Measurements from ENCODE around the gene OR52A1.

OR52A1 gene

DNA sequence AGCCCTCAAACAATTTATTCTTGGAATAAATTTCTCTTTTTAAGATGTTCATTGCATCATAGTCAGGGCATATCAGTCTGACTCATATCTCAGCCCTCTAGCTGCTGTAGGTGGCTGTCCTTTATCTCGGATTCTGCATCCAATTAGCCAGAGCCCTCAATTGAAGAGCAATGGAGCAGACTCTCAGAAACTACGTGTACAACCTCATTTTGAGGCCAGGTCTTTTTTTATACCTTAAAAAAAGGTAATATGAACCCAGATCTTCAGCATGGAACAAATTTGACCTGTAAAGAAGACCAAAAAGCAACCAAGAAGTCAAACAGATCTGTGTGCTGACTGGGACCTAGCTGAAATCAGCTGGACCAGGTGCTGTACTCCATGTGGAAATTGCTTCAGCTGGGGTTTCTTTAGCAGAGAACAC lies 25.1 kb downstream of the OR52A1 start:
- H3K27ac ChIP-seq, result no peak overlapping the region
- TF ChIP-seq, protein P1, sequence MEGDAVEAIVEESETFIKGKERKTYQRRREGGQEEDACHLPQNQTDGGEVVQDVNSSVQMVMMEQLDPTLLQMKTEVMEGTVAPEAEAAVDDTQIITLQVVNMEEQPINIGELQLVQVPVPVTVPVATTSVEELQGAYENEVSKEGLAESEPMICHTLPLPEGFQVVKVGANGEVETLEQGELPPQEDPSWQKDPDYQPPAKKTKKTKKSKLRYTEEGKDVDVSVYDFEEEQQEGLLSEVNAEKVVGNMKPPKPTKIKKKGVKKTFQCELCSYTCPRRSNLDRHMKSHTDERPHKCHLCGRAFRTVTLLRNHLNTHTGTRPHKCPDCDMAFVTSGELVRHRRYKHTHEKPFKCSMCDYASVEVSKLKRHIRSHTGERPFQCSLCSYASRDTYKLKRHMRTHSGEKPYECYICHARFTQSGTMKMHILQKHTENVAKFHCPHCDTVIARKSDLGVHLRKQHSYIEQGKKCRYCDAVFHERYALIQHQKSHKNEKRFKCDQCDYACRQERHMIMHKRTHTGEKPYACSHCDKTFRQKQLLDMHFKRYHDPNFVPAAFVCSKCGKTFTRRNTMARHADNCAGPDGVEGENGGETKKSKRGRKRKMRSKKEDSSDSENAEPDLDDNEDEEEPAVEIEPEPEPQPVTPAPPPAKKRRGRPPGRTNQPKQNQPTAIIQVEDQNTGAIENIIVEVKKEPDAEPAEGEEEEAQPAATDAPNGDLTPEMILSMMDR (conservative IDR thresholded peaks at IDR 0.05), result no peak

DNA sequence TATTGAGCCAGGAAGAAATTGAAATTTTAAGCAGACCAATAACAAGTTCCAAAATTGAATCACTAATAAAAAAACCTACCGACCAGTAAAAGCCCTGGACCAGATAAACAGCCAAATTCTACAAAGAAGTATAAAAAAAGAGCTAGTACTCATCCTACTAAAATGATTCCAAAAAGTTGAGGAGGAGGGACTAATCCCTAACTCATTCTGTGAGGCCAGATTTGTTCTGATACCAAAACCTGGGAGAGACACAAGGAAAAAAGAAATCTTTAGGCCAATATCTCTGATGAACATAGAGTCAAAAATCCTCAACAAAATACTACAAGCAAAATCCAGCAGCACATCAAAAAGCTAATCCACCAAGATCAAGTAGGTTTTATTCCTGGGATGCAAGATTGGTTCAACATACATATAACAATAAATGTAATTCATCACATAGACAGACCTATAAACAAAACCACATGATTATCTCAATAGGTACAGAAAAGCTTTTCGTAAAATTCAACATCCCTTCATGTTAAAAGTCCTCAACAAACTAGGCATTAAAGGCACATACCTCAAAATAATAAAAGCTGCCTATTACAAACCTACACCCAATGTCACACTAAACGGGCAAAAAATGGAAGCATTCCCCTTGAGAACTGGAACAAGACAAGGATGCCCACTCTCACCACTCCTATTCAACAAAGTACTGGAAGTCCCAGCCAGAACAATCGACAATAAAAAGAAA lies 29.5 kb downstream of the OR52A1 start:
- TF ChIP-seq, protein P1 (conservative IDR thresholded peaks at IDR 0.05), result no peak
- H3K27ac ChIP-seq, result no peak overlapping the region

DNA sequence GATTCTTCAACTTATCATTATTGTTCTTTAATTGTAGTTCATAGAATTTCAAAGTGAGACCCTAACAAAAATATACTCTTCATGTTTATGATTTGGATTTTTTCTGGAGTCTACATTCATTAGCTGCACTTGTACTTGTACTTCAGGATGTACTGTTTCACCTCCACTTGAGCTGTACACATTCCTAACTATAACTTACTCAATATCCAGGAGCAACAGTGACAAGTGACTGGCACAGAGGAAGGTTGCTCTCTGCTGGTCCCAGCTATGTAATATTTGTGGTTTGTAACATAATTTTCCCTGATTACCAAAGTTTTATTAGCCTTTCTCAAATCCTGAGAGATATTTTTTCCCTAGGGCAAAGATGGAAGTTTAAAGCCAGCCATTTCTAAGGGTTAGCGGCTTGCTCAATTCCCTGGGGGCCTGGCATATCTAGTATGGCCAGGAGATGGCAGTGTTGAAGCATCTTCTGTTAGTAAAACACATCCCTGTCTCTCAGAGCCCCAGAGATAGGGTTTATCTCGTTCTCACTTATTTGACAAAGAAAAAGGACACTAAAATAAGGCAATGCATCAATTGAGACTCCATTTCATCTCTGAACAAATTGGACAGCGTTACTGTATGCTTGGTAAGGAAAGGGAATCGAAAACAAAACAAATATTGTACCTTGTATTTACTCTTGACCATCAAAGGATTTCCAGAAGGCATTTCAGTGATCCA lies 30.6 kb downstream of the OR52A1 start:
- H3K27ac ChIP-seq, result no peak overlapping the region
- TF ChIP-seq, protein P1 (conservative IDR thresholded peaks at IDR 0.05), result peak; percentile 88

DNA sequence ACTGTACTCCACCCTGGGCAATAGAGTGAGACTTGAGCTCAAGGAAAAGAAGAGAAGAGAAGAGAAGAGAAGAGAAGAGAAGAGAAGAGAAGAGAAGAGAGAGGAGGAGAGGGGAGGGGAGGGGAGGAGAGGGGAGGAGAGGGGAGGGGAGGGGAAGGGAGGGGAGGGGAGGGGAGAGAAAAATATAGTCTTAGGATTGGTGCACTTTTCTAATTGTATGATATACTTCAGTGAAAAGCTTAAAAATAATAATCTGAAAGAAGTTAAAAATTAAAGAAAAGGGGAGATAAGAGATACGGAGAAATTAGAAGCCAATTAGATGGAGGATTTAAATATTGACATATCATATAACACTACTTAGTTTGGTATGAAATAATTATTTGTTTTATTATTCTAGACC lies 35.7 kb downstream of the OR52A1 start:
- TF ChIP-seq, protein P1 (conservative IDR thresholded peaks at IDR 0.05), result no peak
- no peak overlapping the region for H3K27ac ChIP-seq

DNA sequence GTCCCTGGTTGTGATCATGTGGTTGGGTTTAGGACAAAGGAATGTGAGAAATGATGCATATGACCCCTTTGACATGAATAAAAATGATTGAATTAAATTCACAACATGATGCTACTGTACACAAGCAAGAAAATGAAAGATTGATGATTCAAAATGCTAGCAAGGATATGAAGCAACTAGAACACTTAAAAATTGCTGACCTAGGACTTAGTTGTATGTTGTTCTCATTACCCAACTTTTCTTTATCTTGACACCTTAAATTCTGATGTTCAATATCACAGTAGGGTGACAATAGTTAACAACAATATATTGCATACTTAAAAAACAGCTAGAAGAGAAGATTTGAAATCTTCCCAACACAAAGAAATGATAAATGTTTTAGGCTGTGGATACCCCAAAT lies 37.0 kb downstream of the OR52A1 start:
- no peak overlapping the region for H3K27ac ChIP-seq
- TF ChIP-seq, protein P1 (conservative IDR thresholded peaks at IDR 0.05), result no peak

DNA sequence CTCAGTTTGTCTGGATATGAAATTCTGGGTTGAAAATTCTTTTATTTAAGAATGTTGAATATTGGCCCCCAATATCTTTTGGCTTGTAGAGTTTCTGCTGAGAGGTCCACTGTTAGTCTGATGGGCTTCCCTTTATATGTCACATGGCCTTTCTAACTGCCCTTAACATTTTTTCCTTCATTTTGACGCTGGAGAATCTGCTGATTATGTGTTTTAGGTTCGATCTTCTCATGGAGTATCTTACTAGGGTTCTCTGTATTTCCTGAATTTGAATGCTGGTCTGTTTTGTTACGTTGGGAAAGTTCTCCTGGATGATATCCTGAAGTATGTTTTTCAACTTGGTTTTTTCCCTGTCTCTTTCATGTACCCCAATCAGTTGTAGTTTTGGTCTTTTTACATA lies 39.2 kb downstream of the OR52A1 start:
- no peak overlapping the region for H3K27ac ChIP-seq
- TF ChIP-seq, protein P1 (conservative IDR thresholded peaks at IDR 0.05), result no peak

DNA sequence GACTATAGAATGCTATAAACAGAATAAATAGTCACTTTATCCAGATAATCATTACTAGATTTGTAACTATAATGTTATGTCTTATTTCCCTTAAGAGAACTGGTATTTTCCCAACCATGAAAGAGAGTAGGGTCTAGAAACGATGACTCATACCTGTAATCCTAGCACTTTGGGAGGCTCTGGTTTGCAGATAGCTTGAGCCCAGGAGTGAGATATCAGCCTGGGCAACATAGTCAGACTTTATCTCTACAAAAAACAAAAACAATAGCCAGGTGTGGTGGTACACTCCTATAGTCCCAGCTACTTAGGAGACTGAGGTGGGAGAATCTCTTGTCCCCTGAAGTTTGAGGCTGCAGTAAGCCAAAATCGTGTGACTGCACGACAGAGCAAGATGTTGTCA lies 47.3 kb downstream of the OR52A1 start:
- no peak overlapping the region for H3K27ac ChIP-seq
- TF ChIP-seq, protein P1 (conservative IDR thresholded peaks at IDR 0.05), result no peak
